ENCODE data around the gene SYT1.

SYT1 gene

DNA sequence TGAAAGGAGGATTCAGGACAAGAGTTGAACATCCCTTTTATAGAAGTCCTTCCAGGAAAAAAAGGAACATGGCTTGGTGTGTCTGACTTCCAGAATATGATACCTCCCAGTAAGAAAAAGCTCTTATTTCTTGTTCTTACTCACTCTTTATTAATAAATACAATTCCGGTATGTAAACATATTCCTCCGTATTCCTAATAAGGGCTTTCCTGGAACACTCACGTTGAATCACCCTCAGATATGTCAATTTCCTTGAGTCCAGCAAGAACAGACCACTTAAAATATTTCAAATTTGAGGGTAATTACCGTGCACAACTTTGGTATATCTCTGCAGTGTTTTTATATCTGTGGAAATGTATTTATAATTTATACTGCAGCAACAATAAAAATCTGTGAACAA is 385.6 kb downstream of the SYT1 start:
- no peak overlapping the region for H3K27ac ChIP-seq (ENCODE audit: extremely low read depth, low read depth, low read length)
- CTCF ChIA-PET, result no interaction called here
- TF ChIP-seq ZNF768 (tag by site-specific recombination; IDR thresholded peaks at IDR 0.05), result no peak
- TF ChIP-seq ZBTB7A (tag by site-specific recombination; IDR thresholded peaks at IDR 0.05; ENCODE audit: low read depth), result no peak
- no peaks in the 10 kb centered on the region for H3K9me3 ChIP-seq (ENCODE audit: control insufficient read depth, insufficient read depth, low read depth, low read length)
- H3K4me1 ChIP-seq (ENCODE audit: control insufficient read depth, insufficient read depth, low read length), result no peaks in the 10 kb centered on the region
- no peak overlapping the region for H3K4me3 ChIP-seq (ENCODE audit: low read depth, low read length)
- no peaks in the 10 kb centered on the region for H3K36me3 ChIP-seq (ENCODE audit: control insufficient read depth in 2 of 2, insufficient read depth in 1 of 2, low read length in 2 of 2)
- POLR2A ChIA-PET, result no interaction called here

- H3K27ac ChIP-seq (ENCODE audit: extremely low read depth, low read depth, low read length), result no peak overlapping the region
- no peak overlapping the region for H3K4me3 ChIP-seq (ENCODE audit: low read depth, low read length)
- no peak for TF ChIP-seq ZNF701 (tag by site-specific recombination; IDR thresholded peaks at IDR 0.05)
- no peak for TF ChIP-seq ZFP3 (tag by site-specific recombination; IDR thresholded peaks at IDR 0.05; ENCODE audit: low read depth)
- TF ChIP-seq, protein P1, sequence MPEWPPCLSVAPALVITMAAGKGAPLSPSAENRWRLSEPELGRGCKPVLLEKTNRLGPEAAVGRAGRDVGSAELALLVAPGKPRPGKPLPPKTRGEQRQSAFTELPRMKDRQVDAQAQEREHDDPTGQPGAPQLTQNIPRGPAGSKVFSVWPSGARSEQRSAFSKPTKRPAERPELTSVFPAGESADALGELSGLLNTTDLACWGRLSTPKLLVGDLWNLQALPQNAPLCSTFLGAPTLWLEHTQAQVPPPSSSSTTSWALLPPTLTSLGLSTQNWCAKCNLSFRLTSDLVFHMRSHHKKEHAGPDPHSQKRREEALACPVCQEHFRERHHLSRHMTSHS (tag by site-specific recombination; IDR thresholded peaks at IDR 0.05), result no peak
- no peak for TF ChIP-seq PATZ1 (tag by site-specific recombination; IDR thresholded peaks at IDR 0.05)
- no peak for TF ChIP-seq MZF1 (tag by site-specific recombination; IDR thresholded peaks at IDR 0.05; ENCODE audit: borderline replicate concordance)
- TF ChIP-seq ZSCAN16 (tag by site-specific recombination; IDR thresholded peaks at IDR 0.05), result no peak
- TF ChIP-seq ATF2 (tag by site-specific recombination; IDR thresholded peaks at IDR 0.05; ENCODE audit: low read depth), result no peak
- TF ChIP-seq ZNF580 (tag by site-specific recombination; IDR thresholded peaks at IDR 0.05), result no peak
- no peak for TF ChIP-seq ZEB2 (tag by site-specific recombination; IDR thresholded peaks at IDR 0.05)
- no peak for TF ChIP-seq SP3 (tag by site-specific recombination; IDR thresholded peaks at IDR 0.05)
- TF ChIP-seq OSR2 (tag by site-specific recombination; IDR thresholded peaks at IDR 0.05), result no peak
- TF ChIP-seq ZNF404 (tag by site-specific recombination; IDR thresholded peaks at IDR 0.05), result no peak
- no peak for TF ChIP-seq KLF1 (tag by site-specific recombination; IDR thresholded peaks at IDR 0.05)
- no peak for TF ChIP-seq GLI2 (tag by site-specific recombination; IDR thresholded peaks at IDR 0.05; ENCODE audit: borderline replicate concordance, low read depth)
- H3K9me3 ChIP-seq (ENCODE audit: control insufficient read depth, insufficient read depth, low read depth, low read length), result no peaks in the 10 kb centered on the region
- ChIA-PET CTCF (no interaction called here), POLR2A (no interaction called here)
- H3K36me3 ChIP-seq (ENCODE audit: control insufficient read depth in 2 of 2, insufficient read depth in 1 of 2, low read length in 2 of 2), result no peaks in the 10 kb centered on the region
- H3K4me1 ChIP-seq (ENCODE audit: control insufficient read depth, insufficient read depth, low read length), result no peaks in the 10 kb centered on the region
Measured at GRCh38 chr12:79250960-79251755, 386.6 kb downstream of the SYT1 start.

GRCh38 chr12:79252358-79253075 is 387.9 kb downstream of the SYT1 start:
- Histone ChIP-seq H3K27ac (ENCODE audit: extremely low read depth, low read depth, low read length) (no peak overlapping the region), H3K36me3 (ENCODE audit: control insufficient read depth in 2 of 2, insufficient read depth in 1 of 2, low read length in 2 of 2) (no peaks in the 10 kb centered on the region), H3K9me3 (ENCODE audit: control insufficient read depth, insufficient read depth, low read depth, low read length) (no peaks in the 10 kb centered on the region), H3K4me1 (ENCODE audit: control insufficient read depth, insufficient read depth, low read length) (no peaks in the 10 kb centered on the region), H3K4me3 (ENCODE audit: low read depth, low read length) (no peak overlapping the region)
- ChIA-PET POLR2A (no interaction called here), CTCF (no interaction called here)
- TF ChIP-seq, protein P2, sequence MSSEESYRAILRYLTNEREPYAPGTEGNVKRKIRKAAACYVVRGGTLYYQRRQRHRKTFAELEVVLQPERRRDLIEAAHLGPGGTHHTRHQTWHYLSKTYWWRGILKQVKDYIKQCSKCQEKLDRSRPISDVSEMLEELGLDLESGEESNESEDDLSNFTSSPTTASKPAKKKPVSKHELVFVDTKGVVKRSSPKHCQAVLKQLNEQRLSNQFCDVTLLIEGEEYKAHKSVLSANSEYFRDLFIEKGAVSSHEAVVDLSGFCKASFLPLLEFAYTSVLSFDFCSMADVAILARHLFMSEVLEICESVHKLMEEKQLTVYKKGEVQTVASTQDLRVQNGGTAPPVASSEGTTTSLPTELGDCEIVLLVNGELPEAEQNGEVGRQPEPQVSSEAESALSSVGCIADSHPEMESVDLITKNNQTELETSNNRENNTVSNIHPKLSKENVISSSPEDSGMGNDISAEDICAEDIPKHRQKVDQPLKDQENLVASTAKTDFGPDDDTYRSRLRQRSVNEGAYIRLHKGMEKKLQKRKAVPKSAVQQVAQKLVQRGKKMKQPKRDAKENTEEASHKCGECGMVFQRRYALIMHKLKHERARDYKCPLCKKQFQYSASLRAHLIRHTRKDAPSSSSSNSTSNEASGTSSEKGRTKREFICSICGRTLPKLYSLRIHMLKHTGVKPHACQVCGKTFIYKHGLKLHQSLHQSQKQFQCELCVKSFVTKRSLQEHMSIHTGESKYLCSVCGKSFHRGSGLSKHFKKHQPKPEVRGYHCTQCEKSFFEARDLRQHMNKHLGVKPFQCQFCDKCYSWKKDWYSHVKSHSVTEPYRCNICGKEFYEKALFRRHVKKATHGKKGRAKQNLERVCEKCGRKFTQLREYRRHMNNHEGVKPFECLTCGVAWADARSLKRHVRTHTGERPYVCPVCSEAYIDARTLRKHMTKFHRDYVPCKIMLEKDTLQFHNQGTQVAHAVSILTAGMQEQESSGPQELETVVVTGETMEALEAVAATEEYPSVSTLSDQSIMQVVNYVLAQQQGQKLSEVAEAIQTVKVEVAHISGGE (tag by site-specific recombination; conservative IDR thresholded peaks at IDR 0.05; ENCODE audit: low read depth), result no peak
- TF ChIP-seq ZNF600 (tag by site-specific recombination; IDR thresholded peaks at IDR 0.05), result no peak

Measured in HEK293 (cell line).